Measurements from ENCODE around the gene SRC. TPM values are rescaled to one million over a fixed set of nuclear protein-coding genes. Genes with fewer than 3 reads are reported as not detected.

Gene SRC
- total and polyA plus RNA-seq, 3 donors from 2014 or later: 90.3 to 179 (median 143) TPM

GRCh38 chr20:37413379-37413778 is 67.4 kb downstream of the SRC start:
- H3K36me3 ChIP-seq (ENCODE audit: low read depth, missing control alignments): no peaks in the 10 kb centered on the region
- H3K4me3 ChIP-seq: no peak overlapping the region
- no peaks in the 10 kb centered on the region for H3K27me3 ChIP-seq
- H3K4me1 ChIP-seq: no peaks in the 10 kb centered on the region
- DNase-seq: no peak
- H3K27ac ChIP-seq: no peak overlapping the region
- 77 to 84% methylated on average over 9 of the region's 9 CpGs for WGBS, 2 donors
- intact Hi-C loops (cut with DNase I; ENCODE audit: low total_unique reads): no loop called here
- no peaks in the 10 kb centered on the region for H3K9me3 ChIP-seq
- no peak for TF ChIP-seq POLR2A (IDR thresholded peaks at IDR 0.05)
- TF ChIP-seq CTCF (IDR thresholded peaks at IDR 0.05): no peak

- Histone ChIP-seq H3K4me3 (no peak overlapping the region), H3K9me3 (no peaks in the 10 kb centered on the region), H3K27me3 (no peaks in the 10 kb centered on the region), H3K4me1 (no peaks in the 10 kb centered on the region), H3K27ac (no peak overlapping the region), H3K36me3 (ENCODE audit: low read depth, missing control alignments) (no peaks in the 10 kb centered on the region)
- intact Hi-C loops (cut with DNase I; ENCODE audit: low total_unique reads): no loop called here
- 59 to 68% methylated on average over 26 to 29 of the region's 29 CpGs for WGBS, 2 donors
- TF ChIP-seq CTCF (IDR thresholded peaks at IDR 0.05): no peak
- TF ChIP-seq POLR2A (IDR thresholded peaks at IDR 0.05): no peak
- no peak for DNase-seq
Measured at GRCh38 chr20:37414224-37415035, 68.5 kb downstream of the SRC start.

GRCh38 chr20:37415118-37416085 is 69.5 kb downstream of the SRC start:
- H3K4me1 ChIP-seq: no peaks in the 10 kb centered on the region
- intact Hi-C loops (cut with DNase I; ENCODE audit: low total_unique reads): no loop called here

More at GRCh38 chr20:37415118-37416085, 69.5 kb downstream of the SRC start:
- TF ChIP-seq POLR2A (IDR thresholded peaks at IDR 0.05): no peak
- no peak for TF ChIP-seq CTCF (IDR thresholded peaks at IDR 0.05)
- WGBS, 2 donors: 87 to 92% methylated on average over 26 to 30 of the region's 30 CpGs
- Histone ChIP-seq H3K27ac (no peak overlapping the region), H3K36me3 (ENCODE audit: low read depth, missing control alignments) (no peaks in the 10 kb centered on the region), H3K9me3 (no peaks in the 10 kb centered on the region), H3K27me3 (no peaks in the 10 kb centered on the region), H3K4me3 (no peak overlapping the region)
- DNase-seq: no peak
